Astrocyte of the hippocampus (primary cell): ENCODE measurements around the gene GLIS1.

Experiments used
- DNase-seq: peaks from one replicate; pipeline ENCODE4 v3.0.0; 2011; ENCODE audit warnings: low read depth, low spot score

Gene GLIS1

GRCh38 chr1:53594391-53595180 lies 144.4 kb downstream of the GLIS1 start:
- DNase-seq: no peak

GRCh38 chr1:53593758-53594380 lies 145.1 kb downstream of the GLIS1 start:
- DNase-seq: peak; percentile 50

GRCh38 chr1:53592985-53593757 lies 145.8 kb downstream of the GLIS1 start:
- DNase-seq: no peak

- DNase-seq: peak; percentile 89
Measured at GRCh38 chr1:53592521-53592982, 146.4 kb downstream of the GLIS1 start.

GRCh38 chr1:53591924-53592323 lies 147.0 kb downstream of the GLIS1 start:
- DNase-seq: no peak

- DNase-seq: no peak
Measured at GRCh38 chr1:53590531-53591515, 148.1 kb downstream of the GLIS1 start.

- DNase-seq: no peak
Measured at GRCh38 chr1:53590104-53590503, 148.9 kb downstream of the GLIS1 start.

GRCh38 chr1:53589043-53589887 lies 149.7 kb downstream of the GLIS1 start:
- DNase-seq: no peak

- no peak for DNase-seq
Measured at GRCh38 chr1:53588053-53588779, 150.7 kb downstream of the GLIS1 start.

GRCh38 chr1:53587252-53587988 lies 151.5 kb downstream of the GLIS1 start:
- no peak for DNase-seq

- DNase-seq: no peak
Measured at GRCh38 chr1:53586765-53587164, 152.2 kb downstream of the GLIS1 start.

- no peak for DNase-seq
Measured at GRCh38 chr1:53585565-53585964, 153.4 kb downstream of the GLIS1 start.

- DNase-seq: no peak
Measured at GRCh38 chr1:53585129-53585528, 153.8 kb downstream of the GLIS1 start.

- no peak for DNase-seq
Measured at GRCh38 chr1:53584777-53585107, 154.2 kb downstream of the GLIS1 start.

GRCh38 chr1:53583868-53584776 lies 154.8 kb downstream of the GLIS1 start:
- no peak for DNase-seq

- DNase-seq: no peak
Measured at GRCh38 chr1:53583021-53583867, 155.7 kb downstream of the GLIS1 start.
